ENCODE results near the gene SF3A2.
"Not testable (repeated sequence)": the region's sequence is repeated elsewhere in the genome, so short reads cannot be mapped to it uniquely, and the experiment has no call there.

The SF3A2 gene, protein sequence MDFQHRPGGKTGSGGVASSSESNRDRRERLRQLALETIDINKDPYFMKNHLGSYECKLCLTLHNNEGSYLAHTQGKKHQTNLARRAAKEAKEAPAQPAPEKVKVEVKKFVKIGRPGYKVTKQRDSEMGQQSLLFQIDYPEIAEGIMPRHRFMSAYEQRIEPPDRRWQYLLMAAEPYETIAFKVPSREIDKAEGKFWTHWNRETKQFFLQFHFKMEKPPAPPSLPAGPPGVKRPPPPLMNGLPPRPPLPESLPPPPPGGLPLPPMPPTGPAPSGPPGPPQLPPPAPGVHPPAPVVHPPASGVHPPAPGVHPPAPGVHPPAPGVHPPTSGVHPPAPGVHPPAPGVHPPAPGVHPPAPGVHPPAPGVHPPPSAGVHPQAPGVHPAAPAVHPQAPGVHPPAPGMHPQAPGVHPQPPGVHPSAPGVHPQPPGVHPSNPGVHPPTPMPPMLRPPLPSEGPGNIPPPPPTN

GRCh38 chr19:2236314-2237050, at the start of gene SF3A2, which contains the start of gene PLEKHJ1:
TSS of gene SF3A2 (plus strand) at chr19:2236824. CDS start at chr19:2243419, 6,595 bp downstream.
TSS of gene PLEKHJ1 (minus strand) at chr19:2236329. CDS start at chr19:2236248, 81 bp downstream.
- DNase-seq, result peak; percentile 93

DNA sequence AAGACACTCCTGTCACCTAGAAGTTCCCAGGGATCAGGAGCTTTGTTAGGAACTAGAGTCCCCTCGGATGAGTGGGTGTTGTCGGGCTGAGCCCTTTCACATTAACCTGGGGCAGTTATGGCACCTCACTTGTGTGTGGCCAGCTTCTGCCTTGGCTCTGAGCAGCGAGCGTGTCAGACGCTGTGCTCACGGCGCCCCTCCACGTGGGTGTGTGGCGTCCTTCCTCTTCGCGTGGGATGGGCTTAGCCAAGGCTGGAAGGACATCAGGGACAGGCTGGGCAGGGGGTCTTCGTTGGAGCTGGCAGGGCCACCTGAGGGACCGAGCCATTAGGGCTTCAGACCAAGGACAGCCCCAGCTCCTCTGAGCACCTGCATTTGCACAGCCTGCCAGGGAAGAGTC, 49.5 kb upstream of the SF3A2 start:
- DNase-seq, result no peak

- DNase-seq, result no peak
Measured at GRCh38 chr19:2188708-2189385, 47.8 kb upstream of the SF3A2 start.

- no peak for DNase-seq
Measured at GRCh38 chr19:2189880-2190279, 46.7 kb upstream of the SF3A2 start.

DNA sequence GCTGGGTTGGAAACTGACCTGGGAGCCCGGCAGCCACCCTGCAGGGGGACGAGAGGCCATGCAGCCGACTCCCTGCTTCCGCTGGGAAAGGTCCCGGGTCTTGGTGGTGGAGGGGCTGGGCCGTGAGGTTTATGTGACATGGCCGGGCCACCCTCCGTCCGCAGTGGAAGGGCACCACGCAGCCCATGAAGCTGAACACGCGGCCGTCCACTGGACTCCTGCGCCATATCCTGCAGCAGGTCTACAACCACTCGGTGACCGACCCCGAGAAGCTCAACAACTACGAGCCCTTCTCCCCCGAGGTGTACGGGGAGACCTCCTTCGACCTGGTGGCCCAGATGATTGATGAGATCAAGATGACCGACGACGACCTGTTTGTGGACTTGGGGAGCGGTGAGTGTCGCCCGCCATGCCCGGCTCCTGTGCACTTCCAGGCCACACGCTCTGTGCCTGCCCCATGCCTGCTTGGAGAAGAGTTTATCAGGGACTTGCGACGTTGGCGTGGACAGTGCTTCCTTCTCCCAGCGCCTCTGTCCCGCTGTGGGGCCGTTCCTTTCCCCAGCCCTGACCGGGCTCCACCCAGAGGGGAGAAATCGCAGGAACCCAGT, 45.7 kb upstream of the SF3A2 start:
- DNase-seq, result no peak

DNA sequence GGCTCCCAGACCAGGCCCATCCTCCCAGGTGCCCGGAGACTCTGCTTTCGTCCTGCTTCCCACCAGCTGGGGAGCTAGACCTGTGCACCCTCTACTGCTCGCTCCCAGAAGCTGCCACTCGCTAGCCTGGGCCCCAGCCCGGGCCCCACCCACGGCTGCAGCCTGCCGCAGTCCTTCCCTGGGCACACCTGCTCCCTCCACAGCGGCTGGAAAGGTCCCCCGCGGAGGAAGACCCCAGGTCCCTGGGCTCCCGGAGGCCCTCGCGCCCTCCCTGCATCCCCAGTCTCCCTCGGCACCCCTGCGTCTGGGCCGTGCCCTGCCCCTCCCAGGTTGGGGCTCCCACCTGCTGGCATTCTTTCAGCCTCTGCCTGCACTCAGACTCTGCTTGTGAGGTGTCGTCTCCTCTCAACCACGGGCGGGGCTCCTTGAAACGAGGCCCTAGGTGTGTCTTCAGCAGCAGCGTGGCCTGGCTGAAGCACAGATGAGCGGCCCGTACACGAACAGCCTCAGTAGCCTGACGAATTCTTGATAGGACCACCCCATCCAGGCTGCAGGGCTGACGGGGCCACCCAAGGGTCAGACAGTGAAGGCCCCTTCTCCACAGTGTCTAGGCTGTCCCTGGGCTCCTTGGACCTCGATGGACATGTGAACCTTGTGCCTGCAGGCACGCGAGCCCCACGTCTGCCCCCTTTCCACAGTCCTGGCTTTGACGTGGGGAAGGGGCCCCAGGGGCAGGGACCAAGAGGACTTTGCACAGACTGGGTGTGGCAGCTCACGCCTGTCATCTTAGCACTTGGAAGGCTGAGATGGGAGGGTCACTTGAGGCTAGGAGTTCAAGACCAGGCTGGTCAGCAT, 44.9 kb upstream of the SF3A2 start:
- no peak for DNase-seq

DNA sequence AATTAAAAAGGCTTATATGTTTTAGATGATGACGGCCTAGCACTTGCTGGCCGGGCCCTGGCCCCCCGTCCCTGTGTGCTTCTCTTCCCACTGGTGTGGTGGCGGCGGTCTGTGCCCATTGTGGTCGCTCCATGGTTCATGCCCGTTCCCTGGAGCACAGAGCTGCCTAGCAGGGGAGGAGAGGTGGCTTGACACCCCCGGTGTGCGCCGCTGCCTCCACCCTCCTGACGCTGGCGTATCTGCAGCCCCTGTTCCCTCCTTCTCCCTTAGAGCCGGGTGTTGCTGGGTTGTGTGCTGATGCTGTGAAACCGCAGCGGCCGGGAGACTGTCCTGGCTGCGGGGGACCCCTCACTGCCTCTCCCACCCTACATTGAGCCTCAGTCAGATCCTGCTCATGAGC, 43.8 kb upstream of the SF3A2 start:
- DNase-seq, result no peak

DNA sequence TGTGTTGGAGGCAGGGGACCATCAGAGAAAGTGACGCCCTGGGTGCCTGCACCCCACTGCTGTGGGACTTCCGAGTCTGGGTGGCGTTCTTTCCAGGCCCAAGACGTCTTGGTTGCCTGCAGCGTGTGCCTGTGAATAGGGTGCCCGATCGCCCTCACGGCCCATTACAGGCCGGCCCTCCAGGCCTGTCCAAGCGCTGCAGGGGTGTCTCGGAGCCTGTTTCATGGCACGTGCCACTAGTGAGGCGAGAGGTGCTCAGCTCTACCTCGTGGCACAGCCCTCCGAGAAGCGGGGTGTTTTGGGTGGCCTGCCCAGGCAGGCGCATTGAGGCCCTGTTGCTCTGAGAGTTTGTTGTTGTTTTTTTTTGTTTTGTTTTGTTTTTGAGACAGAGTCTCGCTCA, 42.8 kb upstream of the SF3A2 start:
- DNase-seq, result no peak

DNA sequence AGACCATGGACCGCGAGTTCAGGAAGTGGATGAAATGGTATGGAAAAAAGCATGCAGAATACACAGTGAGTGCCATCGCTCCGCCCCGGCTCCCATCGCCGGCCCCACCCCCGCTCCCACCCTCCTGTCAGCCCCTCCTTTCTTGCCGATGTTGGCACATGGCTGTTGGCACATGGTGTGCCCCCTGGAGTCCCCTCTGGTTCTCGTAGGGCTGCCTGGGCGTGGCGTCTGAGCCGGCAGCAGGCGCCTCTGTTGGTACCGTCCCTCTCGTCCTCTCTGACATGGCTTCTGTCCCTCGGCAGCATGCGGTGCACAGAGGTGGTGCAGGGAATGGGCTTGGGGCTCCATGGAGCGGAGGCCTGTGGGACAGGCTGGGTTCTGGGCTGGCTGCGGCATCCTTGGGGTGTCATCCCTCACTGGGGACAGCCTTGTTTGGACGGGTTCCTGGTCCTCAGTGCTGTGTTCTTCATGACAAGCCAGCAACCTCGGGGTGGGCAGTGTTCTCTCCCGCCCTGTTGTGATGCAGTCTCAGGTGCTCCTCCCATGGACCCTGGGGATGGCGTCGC, 42.0 kb upstream of the SF3A2 start:
- peak; percentile 74 for DNase-seq

- no peak for DNase-seq
Measured at GRCh38 chr19:2195361-2195760, 41.3 kb upstream of the SF3A2 start.

GRCh38 chr19:2195914-2196313, 40.7 kb upstream of the SF3A2 start:
- no peak for DNase-seq

- no peak for DNase-seq
Measured at GRCh38 chr19:2197270-2197669, 39.4 kb upstream of the SF3A2 start.

DNA sequence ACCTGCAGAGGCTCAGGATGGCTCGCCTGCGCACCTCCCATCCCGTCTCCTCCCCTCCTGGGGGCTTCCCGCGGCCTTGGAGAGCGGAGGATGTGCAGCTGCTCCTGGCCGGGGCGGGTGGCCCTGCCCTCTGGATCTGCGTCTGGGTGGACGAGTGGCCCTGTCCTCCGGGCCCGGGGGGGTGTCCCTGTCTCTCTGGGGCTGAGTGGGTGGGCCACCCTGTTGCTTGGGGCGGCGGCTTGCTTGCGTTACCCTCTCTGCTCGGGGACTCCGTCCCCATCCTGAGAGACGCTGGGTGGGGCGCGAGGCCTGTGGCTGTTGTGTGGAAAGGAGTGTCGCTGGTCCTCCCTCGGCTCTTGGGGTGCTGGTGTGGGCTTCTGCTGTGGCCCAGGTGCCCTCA, 38.3 kb upstream of the SF3A2 start:
- no peak for DNase-seq

- no peak for DNase-seq
Measured at GRCh38 chr19:2199215-2199614, 37.4 kb upstream of the SF3A2 start.

- DNase-seq, result no peak
Measured at GRCh38 chr19:2199861-2200623, 36.6 kb upstream of the SF3A2 start.

DNA sequence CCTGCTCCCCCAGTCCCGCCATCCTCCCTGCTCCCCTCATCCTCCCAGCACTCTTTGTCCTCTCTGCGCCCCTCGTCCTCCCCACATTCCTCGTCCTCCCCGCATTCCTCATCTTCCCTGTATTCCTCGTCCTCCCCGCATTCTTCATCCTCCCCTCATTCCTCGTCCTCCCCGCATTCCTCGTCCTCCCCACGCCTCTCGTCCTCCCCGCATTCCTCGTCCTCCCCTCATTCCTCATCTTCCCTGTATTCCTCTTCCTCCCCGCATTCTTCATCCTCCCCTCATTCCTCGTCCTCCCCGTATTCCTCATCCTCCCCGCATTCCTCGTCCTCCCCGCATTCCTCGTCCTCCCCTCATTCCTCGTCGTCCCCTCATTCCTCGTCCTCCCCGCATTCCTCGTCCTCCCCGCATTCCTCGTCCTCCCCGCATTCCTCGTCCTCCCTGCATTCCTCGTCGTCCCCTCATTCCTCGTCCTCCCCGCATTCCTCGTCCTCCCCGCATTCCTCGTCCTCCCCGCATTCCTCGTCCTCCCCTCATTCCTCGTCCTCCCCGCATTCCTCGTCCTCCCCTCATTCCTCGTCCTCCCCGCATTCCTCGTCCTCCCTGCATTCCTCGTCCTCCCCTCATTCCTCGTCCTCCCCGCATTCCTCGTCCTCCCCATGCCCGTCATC, 35.9 kb upstream of the SF3A2 start:
- DNase-seq, result not testable (repeated sequence)

GRCh38 chr19:2201473-2202148, 35.0 kb upstream of the SF3A2 start:
- DNase-seq, result no peak

- DNase-seq, result no peak
Measured at GRCh38 chr19:2202366-2202765, 34.3 kb upstream of the SF3A2 start.

GRCh38 chr19:2207008-2207407, 29.6 kb upstream of the SF3A2 start:
- DNase-seq, result no peak

All from NCI-H1694 treated with DMSO at 0.1 percent for 48 hours (cell line).